ENCODE data around the gene ING2.
"Not testable (repeated sequence)": the region's sequence is repeated elsewhere in the genome, so short reads cannot be mapped to it uniquely, and the experiment has no call there.

The ING2 gene, protein sequence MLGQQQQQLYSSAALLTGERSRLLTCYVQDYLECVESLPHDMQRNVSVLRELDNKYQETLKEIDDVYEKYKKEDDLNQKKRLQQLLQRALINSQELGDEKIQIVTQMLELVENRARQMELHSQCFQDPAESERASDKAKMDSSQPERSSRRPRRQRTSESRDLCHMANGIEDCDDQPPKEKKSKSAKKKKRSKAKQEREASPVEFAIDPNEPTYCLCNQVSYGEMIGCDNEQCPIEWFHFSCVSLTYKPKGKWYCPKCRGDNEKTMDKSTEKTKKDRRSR

DNA sequence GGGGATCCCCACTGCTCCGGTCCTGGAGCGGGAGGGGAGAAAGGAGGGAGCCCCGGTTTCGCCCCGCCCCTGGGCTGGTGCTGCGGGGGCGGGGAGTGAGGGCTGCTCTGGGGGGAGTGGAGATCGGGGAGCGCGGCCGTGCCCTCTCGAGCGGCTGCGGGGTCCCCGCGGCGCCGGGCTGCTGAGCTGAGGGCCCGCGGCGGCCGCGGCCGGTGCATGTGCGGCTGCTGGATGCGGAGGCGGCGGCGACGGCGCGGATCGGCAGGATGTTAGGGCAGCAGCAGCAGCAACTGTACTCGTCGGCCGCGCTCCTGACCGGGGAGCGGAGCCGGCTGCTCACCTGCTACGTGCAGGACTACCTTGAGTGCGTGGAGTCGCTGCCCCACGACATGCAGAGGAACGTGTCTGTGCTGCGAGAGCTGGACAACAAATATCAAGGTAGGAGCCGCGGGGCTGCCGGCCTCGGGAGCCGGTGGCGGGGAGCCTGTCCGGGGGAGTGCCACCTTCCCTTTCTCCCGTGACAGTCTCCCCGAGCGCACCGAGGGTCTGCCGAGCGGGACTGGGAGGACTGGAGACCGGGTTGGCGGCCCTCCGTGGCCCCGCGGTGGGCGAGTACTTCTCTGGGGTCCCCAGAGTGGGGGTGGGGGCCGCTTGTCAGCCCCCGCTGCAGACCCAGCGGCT lies at the start of gene ING2:
ING2 (plus strand) TSS at position 129 of the 681 bp plus-strand sequence; CDS start at position 267, 138 bp downstream.
- TF ChIP-seq, protein P1, sequence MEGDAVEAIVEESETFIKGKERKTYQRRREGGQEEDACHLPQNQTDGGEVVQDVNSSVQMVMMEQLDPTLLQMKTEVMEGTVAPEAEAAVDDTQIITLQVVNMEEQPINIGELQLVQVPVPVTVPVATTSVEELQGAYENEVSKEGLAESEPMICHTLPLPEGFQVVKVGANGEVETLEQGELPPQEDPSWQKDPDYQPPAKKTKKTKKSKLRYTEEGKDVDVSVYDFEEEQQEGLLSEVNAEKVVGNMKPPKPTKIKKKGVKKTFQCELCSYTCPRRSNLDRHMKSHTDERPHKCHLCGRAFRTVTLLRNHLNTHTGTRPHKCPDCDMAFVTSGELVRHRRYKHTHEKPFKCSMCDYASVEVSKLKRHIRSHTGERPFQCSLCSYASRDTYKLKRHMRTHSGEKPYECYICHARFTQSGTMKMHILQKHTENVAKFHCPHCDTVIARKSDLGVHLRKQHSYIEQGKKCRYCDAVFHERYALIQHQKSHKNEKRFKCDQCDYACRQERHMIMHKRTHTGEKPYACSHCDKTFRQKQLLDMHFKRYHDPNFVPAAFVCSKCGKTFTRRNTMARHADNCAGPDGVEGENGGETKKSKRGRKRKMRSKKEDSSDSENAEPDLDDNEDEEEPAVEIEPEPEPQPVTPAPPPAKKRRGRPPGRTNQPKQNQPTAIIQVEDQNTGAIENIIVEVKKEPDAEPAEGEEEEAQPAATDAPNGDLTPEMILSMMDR (conservative IDR thresholded peaks at IDR 0.05; ENCODE audit: low read depth, low read length) = no peak
- no peak for DNase-seq (ENCODE audit: low read depth)
- peak within 1 kb of the TSS; percentile 95 for H3K4me3 ChIP-seq (ENCODE audit: low read depth, low read length)

DNA sequence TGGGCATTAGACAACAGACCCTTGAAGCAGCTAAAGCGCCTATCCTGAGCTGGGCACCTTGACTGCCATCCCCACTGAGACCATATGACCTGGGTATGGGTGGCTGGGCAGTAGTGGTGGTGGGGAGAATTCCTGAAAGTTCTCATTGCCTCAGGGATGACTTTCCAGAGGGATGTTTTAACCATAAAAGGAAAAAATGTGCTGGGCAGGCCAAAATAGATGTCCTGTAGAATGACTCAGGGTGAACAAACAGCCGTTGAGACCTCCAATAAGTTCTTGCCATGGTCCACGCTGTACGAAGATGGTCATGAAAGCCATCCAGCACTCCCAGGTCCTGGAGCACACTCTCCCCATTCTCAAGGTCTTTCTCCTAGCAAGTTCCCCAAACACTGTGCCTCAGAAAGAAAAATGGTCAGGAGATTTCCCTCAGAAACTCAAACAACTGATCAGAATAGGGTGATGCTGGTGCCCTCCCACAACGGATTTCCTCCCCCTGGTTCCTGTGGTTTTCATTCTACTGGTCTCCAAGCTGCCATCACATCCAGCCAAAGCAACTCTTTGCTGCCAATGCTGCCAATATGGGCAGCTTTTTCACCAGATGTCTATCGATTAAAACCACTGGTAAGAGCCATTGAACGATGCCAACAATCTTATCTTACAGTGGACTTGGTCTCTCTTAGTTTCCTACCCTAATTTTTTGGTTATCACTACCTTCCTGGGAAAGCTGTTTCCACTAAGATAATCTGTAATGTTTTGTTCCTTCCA lies 49.2 kb upstream of the ING2 start:
- no peak overlapping the region for H3K4me3 ChIP-seq (ENCODE audit: low read depth, low read length)
- DNase-seq (ENCODE audit: low read depth) = no peak
- TF ChIP-seq, protein P1 (conservative IDR thresholded peaks at IDR 0.05; ENCODE audit: low read depth, low read length) = no peak

DNA sequence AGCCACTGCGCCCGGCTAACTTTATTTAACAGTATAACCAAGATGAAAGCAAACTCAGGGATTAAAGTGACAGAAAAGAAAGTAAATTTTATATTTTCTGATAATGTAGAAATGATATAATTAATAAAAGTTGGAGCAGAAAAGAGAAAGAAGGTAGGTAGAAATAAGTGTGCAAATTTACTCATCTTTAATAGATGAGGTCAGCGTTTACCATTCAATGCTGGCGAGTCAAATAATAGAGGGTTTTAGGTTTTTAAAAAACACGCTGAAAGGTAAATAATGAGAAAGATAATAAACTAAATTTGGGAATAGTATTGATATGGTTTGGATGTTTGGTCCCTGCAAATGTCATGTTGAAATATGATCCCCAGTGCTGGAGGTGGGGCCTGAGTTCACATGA lies 46.9 kb upstream of the ING2 start:
- no peak for DNase-seq (ENCODE audit: low read depth)
- H3K4me3 ChIP-seq (ENCODE audit: low read depth, low read length) = no peak overlapping the region
- TF ChIP-seq, protein P1 (conservative IDR thresholded peaks at IDR 0.05; ENCODE audit: low read depth, low read length) = no peak

DNA sequence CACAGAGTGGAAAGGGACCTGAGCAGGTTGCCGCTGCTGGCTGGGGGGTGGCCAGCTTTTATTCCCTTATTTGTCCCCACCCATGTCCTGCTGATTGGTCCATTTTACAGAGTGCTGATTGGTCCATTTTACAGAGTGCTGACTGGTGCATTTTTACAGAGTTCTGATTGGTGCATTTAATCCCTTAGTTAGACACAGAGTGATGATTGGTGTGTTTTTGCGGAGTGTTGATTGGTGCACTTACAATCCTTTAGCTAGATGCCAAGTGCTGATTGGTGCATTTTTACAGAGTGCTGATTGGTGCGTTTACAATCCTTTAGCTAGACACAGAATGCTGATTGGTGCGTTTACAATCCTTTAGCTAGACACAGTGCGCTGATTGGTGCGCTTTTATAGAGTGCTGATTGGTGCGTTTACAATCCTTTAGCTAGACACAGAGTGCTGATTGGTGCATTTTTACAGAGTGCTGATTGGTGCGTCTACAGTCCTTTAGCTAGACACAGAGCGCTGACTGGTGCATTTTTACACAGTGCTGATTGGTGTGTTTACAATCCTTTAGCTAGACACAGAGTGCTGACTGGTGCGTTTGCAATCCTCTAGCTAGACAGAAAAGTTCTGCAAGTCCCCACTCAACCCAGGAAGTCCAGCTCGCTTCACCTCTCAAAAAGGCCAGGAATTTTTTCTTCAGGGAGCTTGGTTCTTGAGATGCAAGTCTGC lies 40.8 kb upstream of the ING2 start:
- not testable (repeated sequence) for DNase-seq (ENCODE audit: low read depth); H3K4me3 ChIP-seq (ENCODE audit: low read depth, low read length)

DNA sequence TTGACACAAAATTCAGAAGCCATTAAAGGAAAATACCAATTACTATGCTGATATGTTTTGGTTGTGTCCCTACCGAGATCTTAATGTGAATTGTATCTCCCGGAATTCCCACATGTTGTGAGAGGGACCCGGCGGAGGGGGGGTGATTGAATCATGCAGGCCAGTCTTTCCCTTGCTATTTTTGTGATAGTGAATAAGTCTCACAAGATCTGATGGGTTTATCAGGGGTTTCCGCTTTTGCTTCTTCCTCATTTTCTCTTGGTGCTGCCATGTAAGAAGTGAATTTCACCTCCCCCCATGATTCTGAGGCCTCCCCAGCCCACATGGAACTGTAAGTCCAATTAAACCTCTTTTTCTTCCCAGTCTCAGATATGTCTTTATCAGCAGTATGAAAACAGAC lies 39.0 kb upstream of the ING2 start:
- peak; percentile 45 for DNase-seq (ENCODE audit: low read depth)
- H3K4me3 ChIP-seq (ENCODE audit: low read depth, low read length) = not testable (repeated sequence)

DNA sequence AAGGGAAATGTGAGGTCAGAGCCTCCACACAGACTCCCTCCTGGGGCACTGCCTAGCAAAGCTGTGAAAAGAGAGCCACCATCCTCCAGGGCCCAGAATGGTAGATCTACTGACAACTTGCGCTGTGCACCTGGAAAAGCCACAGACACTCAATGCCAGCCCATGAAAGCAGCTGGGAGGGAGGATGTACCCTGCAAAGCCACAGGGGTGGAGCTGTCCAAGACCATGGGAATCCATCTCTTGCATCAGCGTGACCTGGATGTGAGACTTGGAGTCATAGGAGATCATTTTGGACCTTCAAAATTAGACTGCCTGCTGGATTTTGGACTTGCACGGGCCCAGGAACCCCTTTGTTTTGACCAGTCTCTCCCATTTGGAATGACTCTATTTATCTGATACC lies 37.6 kb upstream of the ING2 start:
- no peak for DNase-seq (ENCODE audit: low read depth)
- TF ChIP-seq, protein P1 (conservative IDR thresholded peaks at IDR 0.05; ENCODE audit: low read depth, low read length) = no peak

DNA sequence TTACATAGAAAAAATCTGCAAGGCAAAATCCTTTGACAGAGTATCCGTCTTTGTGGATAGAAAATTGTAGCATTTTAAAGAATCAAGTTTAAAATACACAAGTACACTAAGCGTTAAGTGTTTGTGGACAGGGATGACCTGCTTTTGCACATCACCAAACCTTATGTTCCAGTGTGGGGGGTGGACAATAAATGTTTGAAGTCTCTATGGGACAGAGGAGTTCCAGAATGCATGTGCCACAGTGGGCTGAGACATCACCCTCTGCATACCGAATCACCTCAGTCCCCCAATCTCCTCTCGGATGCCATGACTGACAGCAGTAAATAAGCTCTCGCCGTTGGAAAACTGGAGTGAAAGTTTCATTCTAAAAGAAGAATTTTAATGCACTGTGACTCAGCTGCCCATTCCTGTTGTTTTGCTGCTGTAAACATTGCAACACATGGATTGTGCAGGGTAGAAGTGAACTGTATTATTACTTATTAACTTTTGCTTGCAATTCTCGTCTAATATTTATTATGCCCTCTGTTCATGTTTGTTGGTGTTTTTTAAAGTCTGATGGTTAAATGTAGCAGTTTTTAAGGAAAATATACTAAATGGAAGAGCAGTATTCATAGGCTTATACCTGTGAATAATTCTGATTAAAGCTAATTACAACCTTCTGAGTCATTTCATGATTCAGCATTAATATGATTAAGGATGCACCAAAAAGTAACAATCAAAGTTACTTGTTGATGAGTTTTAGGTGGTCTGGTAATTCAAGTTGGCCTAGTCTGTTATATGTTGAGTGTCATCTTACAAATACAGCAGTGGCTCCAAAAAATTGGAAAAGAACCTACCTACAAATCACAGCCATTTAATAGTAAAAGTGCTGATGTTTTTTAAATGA lies 36.4 kb upstream of the ING2 start:
- peak; percentile 30 for DNase-seq (ENCODE audit: low read depth)
- TF ChIP-seq, protein P1 (conservative IDR thresholded peaks at IDR 0.05; ENCODE audit: low read depth, low read length) = no peak
- no peak overlapping the region for H3K4me3 ChIP-seq (ENCODE audit: low read depth, low read length)

More for the DNA sequence above, 37.6 kb upstream of the ING2 start:
- H3K4me3 ChIP-seq (ENCODE audit: low read depth, low read length) = no peak overlapping the region
